PFSK-1 (cell line): ENCODE data around the gene GASK1B.

Source experiments
- FOXP2 ChIP-seq: optimal IDR thresholded peaks from 2 replicates; pipeline ENCODE3; 2011; ENCODE audit warnings: borderline replicate concordance, control low read depth, inconsistent platforms; ENCODE audit not compliant: insufficient read depth; ENCODE audit errors: extremely low read length, extremely low read depth
- POLR2AphosphoS5 ChIP-seq: IDR thresholded peaks from 2 replicates; pipeline ENCODE4 v1.6.1; 2012; ENCODE audit warnings: low read depth, mild to moderate bottlenecking, control low read depth, low read length, moderate library complexity
- SIN3A ChIP-seq: IDR thresholded peaks from 2 replicates; pipeline ENCODE4 v1.6.1; 2012; ENCODE audit warnings: mild to moderate bottlenecking, low read length, moderate library complexity, borderline replicate concordance; ENCODE audit not compliant: insufficient read depth
- TAF1 ChIP-seq: IDR thresholded peaks from 2 replicates; pipeline ENCODE4 v1.6.1; 2012; ENCODE audit warnings: low read length, control low read depth, borderline replicate concordance; ENCODE audit not compliant: insufficient read depth
- TF ChIP-seq, protein P1 (sequence below), 2 experiments: IDR thresholded peaks; 2 replicates each; pipeline versions ENCODE4 v1.6.1 to v1.8.0; 2011 to 2012; ENCODE audit warnings: low read depth in 2 of 2, low read length in 2 of 2, control low read depth in 1 of 2, inconsistent platforms in 1 of 2, mild to moderate bottlenecking in 1 of 2, moderate library complexity in 1 of 2; ENCODE audit not compliant: insufficient read depth in 1 of 2

GASK1B gene

DNA sequence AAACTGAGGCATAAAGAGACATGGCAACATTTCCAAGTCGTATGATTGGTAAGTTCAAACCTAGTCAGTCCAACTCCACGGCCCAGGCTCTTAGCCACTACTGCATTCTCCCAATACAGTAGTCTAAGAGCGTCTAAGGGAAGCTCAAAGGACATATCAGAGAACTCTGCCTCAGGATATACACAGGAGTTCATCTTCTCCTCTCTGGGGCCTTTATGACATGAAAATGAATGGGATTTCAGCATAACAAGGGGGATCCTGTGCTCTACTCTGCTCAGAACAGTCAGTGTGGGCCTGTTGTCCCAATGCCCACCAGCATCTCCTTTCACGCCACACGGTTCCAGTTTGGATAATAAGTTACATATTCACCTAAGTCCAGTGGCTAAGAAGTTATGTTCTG, 4.2 kb downstream of the GASK1B start:
- no peak for TF ChIP-seq TAF1
- no peak for TF ChIP-seq FOXP2
- no peak for TF ChIP-seq POLR2AphosphoS5
- TF ChIP-seq SIN3A = no peak
- TF ChIP-seq, protein P1, sequence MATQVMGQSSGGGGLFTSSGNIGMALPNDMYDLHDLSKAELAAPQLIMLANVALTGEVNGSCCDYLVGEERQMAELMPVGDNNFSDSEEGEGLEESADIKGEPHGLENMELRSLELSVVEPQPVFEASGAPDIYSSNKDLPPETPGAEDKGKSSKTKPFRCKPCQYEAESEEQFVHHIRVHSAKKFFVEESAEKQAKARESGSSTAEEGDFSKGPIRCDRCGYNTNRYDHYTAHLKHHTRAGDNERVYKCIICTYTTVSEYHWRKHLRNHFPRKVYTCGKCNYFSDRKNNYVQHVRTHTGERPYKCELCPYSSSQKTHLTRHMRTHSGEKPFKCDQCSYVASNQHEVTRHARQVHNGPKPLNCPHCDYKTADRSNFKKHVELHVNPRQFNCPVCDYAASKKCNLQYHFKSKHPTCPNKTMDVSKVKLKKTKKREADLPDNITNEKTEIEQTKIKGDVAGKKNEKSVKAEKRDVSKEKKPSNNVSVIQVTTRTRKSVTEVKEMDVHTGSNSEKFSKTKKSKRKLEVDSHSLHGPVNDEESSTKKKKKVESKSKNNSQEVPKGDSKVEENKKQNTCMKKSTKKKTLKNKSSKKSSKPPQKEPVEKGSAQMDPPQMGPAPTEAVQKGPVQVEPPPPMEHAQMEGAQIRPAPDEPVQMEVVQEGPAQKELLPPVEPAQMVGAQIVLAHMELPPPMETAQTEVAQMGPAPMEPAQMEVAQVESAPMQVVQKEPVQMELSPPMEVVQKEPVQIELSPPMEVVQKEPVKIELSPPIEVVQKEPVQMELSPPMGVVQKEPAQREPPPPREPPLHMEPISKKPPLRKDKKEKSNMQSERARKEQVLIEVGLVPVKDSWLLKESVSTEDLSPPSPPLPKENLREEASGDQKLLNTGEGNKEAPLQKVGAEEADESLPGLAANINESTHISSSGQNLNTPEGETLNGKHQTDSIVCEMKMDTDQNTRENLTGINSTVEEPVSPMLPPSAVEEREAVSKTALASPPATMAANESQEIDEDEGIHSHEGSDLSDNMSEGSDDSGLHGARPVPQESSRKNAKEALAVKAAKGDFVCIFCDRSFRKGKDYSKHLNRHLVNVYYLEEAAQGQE (IDR thresholded peaks at IDR 0.05; ENCODE audit: insufficient read depth in 1 of 2, low read depth in 2 of 2, low read length in 2 of 2) = no peak

DNA sequence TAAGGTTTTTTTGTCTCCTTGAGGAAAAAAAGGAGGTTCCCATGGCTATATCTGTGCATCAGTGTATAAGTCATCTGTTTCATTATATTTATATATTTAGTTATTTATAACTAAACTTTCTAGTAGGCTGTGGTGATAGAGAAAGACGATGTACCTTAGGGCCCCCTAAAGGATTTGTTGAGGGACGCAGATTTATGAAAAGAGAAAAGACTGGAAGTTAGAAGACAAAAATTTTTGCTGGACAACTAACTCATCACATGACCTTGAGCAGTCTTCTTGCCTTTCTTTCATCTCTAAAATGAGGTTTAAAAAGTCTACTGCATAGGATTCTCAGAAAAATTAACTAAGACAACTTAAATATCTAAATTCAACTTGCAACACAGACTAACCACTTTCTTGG, 6.1 kb downstream of the GASK1B start:
- TF ChIP-seq, protein P1 (IDR thresholded peaks at IDR 0.05; ENCODE audit: insufficient read depth in 1 of 2, low read depth in 2 of 2, low read length in 2 of 2) = no peak
- TF ChIP-seq TAF1 = no peak
- TF ChIP-seq SIN3A = no peak

DNA sequence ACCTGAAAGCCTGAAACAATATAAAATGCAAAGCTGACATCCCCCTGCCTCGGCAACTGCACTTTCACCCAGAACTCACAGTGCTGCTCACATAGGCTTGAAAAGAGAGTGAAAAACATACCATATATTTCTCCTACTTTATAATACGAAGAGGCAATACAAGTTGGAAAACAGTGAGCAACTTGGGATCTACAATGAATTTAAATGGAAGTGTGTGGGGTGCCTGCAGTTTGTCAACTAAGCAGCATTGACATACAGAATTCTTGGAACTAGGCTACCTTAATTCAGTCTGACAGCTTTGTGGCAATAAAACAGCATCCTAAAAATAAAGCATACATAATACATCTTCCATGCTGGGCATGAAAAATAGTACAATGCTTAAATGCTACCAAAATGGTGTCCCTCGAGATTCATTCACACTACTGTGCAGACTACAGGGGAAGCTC, 8.0 kb downstream of the GASK1B start:
- TF ChIP-seq FOXP2 = no peak
- TF ChIP-seq, protein P1 (IDR thresholded peaks at IDR 0.05; ENCODE audit: insufficient read depth in 1 of 2, low read depth in 2 of 2, low read length in 2 of 2) = no peak
- TF ChIP-seq POLR2AphosphoS5 = no peak
- no peak for TF ChIP-seq SIN3A
- no peak for TF ChIP-seq TAF1

GRCh38 chr4:158163941-158164767, 8.7 kb downstream of the GASK1B start:
- TF ChIP-seq POLR2AphosphoS5 (no peak), FOXP2 (no peak), SIN3A (no peak), TAF1 (no peak)
- TF ChIP-seq, protein P1 (IDR thresholded peaks at IDR 0.05; ENCODE audit: insufficient read depth in 1 of 2, low read depth in 2 of 2, low read length in 2 of 2) = no peak

GRCh38 chr4:158162631-158163030, 10.2 kb downstream of the GASK1B start:
- TF ChIP-seq, protein P1 (IDR thresholded peaks at IDR 0.05; ENCODE audit: insufficient read depth in 1 of 2, low read depth in 2 of 2, low read length in 2 of 2) = no peak
- no peak for TF ChIP-seq TAF1
- TF ChIP-seq SIN3A = no peak
- no peak for TF ChIP-seq FOXP2
- TF ChIP-seq POLR2AphosphoS5 = no peak
